Stimulated activated CD8-positive, alpha-beta memory T cell treated with anti-CD3 and anti-CD28 coated beads, Interleukin-7, amount 100 ng/mL, for 4 hours (primary cell): ENCODE data around the gene ADGRG1.

Experiments used
- DNase-seq, 2 donors: peaks; one replicate each; pipeline ENCODE4 v3.0.0-alpha.2; 2020; ENCODE audit warnings: low read depth in 2 of 2

The ADGRG1 gene

GRCh38 chr16:57620335-57621231 lies 7.8 kb upstream of the ADGRG1 start:
- no peak for DNase-seq

DNA sequence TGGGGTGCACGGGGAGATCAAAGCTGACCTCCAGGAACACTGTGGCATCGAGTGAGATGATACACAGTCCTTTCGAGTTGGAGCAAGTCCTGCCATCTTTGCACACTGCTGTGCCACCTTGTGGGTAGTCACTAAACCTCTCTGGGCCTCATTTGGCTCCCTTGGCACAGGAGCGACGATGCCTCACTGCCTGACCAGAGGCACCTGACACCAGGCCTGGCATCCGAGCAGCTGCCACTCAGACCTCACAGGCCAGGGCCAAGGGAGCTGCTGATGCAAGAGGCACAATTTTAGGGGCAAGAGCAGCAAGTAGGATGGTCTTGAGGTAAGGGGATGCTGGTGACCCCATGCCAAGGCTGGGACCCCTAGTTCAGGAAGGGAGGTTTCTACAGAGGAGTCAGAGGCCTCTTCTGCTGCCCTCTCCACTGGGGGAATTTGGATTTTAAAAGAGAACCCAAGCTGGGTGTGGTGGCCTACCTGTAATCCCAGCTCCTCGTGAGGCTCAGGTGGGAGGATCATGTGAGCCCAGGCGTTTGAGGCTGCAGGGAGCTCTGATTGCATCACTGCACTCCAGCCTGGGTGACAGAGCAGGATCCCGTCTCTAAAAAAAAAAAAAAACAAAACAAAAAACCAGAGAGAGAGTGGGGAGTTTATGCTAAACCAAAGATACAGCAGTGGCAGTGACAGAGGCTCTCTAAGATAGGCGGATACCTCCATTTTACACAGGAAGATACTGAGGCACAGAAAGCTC lies 6.7 kb upstream of the ADGRG1 start:
- no peak for DNase-seq

DNA sequence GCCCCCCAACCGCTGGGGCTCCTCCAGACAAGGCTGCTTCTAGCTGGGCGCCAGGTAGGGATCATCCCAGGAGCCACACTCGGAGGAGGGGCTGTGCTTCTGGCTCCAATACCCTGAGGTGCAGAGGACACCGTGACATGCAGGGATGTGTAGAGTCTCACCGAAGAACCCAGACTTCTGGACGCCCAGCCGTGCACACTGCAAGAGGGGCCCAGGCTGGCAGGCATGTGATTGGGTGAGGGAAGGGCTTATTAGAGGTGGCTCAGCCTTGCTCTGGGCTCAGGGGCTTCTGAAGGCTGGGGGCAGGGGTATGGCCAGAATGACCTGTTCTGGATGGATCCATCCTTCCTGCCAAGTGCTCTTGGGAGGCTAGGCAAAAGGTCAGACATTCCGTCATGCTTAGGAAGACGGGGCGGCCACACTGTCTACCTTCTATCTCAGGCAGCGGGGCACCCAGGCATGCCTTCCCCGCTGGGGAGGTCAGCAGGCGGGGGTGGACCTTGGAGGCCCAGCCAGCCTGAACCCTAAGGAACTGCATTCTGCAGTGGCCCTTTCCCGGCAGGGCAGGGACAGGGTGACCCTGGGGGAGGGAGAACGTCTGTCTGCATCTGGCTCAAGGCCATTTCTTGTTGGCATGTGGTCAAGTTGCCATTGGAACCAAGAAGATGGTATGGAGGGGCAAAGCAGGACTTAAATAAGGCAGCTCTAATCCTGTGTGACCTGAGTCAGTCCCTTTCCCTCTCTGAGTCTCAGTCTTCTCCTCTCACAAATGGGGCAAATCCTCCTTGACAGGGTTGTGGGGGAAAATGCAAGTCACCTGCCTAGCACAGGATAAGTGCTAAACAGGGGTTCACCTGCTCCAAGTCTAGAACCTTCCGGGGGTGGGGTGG lies 5.8 kb upstream of the ADGRG1 start:
- no peak for DNase-seq

GRCh38 chr16:57623251-57624043 lies 5.0 kb upstream of the ADGRG1 start:
- DNase-seq, result no peak

DNA sequence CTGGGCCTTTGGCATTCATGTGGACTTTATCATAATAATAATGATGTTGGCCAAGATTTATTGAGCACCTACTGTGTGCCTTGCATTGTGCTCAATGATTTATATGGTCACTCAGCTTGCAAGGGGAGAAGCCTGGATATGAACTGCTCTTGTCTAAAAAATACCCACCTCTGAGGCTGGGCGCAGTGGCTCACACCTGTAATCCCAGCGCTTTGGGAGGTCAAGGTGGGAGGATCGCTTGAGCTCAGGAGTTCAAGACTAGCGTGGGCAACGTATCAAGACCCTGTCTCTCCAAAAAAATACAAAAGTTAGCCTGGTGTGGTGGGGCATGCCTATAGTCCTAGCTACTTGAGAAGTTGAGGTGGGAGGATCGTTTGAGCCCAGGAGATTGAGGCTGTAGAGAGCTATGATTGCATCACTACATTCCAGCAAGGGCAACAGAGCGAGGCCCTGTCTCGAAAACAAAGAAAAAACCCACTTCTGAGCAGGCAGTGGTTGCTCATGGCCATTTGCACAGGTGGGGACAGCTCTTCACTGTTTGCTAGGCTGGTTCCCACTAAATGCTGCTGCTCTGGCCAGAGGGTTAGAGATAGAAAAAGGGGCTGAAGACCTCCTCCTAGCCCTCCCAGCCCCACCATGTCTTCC lies 4.3 kb upstream of the ADGRG1 start:
- no peak for DNase-seq

DNA sequence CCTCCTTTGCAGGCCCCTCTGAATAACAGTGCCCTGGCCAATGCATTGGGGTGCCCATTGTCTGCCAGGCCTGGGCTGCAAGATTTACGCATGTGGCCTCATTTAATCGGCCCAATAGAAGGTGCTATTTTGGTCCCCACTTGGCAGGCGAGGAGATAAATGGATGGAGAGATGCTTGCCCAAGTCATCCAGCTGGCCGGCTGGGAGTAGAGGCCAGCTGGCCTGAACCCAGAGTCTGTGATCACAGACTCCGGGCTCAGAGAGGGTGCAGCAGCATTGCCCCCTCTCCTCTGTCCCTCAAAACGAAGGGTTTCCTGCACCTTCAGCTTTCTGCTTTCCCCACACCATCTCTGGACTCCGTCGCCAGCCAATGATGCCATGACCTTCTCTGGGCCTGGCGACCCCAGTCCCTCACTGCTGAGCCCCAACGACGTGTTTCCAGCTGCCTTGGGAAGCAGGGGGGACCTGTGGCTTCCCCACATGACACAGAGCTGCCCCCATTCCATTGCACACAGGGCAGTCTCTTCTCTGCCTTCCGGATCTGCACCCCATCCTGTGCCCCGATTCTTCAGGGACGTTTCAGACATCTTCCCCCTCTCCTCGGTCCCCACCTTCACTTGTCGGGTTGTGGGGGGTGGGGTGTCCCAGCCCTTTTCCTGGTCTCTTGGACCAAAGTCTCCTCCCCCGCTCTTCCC lies 3.5 kb upstream of the ADGRG1 start:
- DNase-seq, result no peak

DNA sequence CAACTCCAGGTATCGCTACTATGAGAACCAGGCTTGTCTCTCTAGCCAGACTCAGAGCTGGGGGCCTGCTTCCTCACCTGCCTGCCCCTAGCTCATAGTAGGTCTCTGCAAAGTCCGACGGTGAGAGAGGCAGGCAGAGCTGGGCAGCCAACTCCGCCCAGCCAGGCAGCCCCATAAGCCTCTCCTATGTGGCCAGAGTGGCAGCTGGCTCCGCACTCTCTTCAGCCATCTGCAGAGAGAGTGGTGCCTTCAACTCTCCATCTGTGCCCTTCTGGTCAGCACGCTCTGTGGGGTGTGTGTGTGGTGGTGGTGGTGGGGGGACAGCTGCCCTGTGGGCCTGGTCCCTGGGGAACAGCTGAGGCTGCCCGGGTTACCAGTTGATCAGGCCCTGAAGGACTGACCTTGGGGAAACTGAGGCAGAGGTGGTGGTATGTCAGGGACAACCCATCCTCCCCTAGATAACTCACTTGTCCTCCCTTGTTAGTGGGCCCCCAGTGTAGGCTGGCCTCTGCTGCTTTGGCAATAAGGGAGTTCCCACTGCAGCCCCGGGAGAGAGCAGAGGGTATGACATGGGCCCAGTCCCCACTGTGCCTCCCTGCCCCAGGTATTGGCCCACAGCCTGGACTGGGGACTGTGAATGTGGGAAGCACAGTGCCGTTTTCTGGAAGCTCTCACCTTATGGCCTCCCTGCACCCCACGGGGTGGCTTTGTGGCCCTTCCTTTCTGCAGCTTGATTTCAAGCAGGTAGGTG lies 1.8 kb upstream of the ADGRG1 start:
- DNase-seq, result no peak

DNA sequence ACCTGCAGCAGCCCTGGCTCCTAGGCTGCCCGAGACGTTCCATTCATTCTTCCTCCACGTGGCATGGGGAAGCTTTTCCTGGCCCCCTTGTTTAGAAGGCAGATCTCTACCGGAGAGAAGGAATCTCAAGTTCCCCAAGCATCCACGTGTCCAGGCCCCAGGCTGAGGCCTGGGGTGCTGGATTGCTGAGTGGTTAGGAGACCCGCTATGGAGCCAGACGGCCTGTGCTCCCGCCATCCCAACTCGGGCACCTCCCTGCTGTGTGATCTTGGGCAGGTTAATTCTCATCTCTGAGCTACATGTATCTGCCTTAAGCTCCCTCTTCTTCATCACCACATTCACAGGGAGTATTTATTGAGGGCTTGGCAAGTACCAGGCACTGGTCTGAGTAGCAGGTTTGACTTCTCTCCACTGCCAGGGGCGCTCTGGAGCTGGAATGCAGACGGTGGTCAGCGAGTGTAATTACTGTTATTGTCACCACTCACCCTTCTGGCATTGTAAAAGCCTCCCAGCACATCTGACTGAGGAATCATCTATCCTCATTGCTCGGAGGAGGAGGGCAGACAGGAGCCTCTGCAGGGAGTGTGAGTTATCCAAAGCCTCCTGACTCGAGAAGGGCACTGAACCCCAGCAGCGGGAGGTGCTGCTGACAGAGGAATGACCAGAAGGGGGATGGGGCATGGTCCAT lies 1.1 kb upstream of the ADGRG1 start:
- DNase-seq, result no peak

GRCh38 chr16:57628783-57629293 lies 408 bp downstream of the ADGRG1 start:
- no peak for DNase-seq

- no peak for DNase-seq
Observed at GRCh38 chr16:57629516-57630406, 1.3 kb downstream of the ADGRG1 start.

- DNase-seq, result no peak
Observed at GRCh38 chr16:57630407-57630797, 2.0 kb downstream of the ADGRG1 start.

GRCh38 chr16:57630931-57631845 lies 2.8 kb downstream of the ADGRG1 start:
- DNase-seq, result no peak

DNA sequence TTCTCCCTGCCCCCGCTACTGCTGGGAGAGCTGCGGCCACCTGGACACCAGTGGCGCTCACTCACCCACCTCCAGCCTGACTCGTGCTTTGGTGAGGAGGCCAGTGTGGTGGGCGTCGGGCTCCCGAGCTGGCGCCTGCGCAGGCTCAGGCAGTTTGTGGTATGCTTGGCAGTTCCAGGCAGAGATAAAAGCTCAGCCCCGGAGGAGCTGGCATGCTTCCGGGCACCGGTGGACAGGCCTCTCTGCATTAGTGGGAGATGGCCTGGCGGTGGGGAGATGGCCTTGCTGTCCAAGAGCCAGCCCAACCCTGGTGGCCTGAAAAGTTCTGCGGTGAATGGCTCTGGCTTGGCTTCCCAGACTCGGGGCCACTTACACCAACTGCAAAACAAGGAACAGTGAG lies 4.1 kb downstream of the ADGRG1 start:
- DNase-seq, result no peak

- no peak for DNase-seq
Observed at GRCh38 chr16:57633383-57634064, 5.1 kb downstream of the ADGRG1 start.

DNA sequence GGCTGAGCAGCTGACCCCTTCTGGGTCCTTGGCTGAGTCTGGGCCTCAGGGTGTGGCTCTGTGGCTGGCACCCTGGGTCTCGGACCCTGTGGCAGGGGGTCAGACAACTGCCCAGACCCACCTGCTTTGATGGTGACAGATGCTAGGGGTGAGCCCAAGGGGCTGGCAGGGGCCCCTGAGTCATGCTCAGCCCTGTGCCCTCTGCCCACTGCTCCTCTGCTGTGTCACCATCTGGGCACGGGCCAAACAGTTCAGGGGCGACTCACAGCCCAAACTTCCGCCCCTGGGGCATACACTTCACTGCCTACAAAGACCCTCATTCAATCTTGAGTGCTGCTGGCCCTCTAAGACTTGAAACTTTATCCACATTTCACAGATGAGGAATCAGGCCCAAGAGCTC lies 5.7 kb downstream of the ADGRG1 start:
- DNase-seq, result no peak
